Mesothelial cell of epicardium (in vitro differentiated cells): ENCODE results near the gene COL4A1. TPM values are rescaled to one million over a fixed set of nuclear protein-coding genes. Genes with fewer than 3 reads are reported as not detected.

Experiments
- DNase-seq, 2 experiments: peaks; one replicate each; pipeline ENCODE4 v3.0.0; 2021; ENCODE audit warnings: low spot score in 2 of 2; ENCODE audit not compliant: unreplicated experiment in 2 of 2
- H3K27ac Mint-ChIP-seq: 2 replicates; pipeline ENCODE4 v1.8.0; 2021; ENCODE audit warnings: mixed read lengths
- H3K27me3 Mint-ChIP-seq: 2 replicates; pipeline ENCODE4 v1.8.0; 2021; ENCODE audit warnings: low read depth, mixed read lengths
- H3K36me3 Mint-ChIP-seq: 2 replicates; pipeline ENCODE4 v1.8.0; 2021; ENCODE audit warnings: mixed read lengths
- H3K4me1 Mint-ChIP-seq: 2 replicates; pipeline ENCODE4 v1.8.0; 2021; ENCODE audit warnings: mixed read lengths
- H3K4me3 Mint-ChIP-seq: 2 replicates; pipeline ENCODE4 v1.8.0; 2021; ENCODE audit warnings: mild to moderate bottlenecking, moderate library complexity, mixed read lengths
- H3K9me3 Mint-ChIP-seq: 2 replicates; pipeline ENCODE4 v1.8.0; 2021; ENCODE audit warnings: mixed read lengths
- microRNA-seq: library from miRNA; unstranded; fragments of <30 nt; microRNA quantifications from one replicate; pipeline ENCODE4 v1.2.0, GENCODE V29; 2021; ENCODE audit warnings: inconsistent platforms, mixed read lengths
- total RNA-seq: library from RNA; stranded (reverse); gene quantifications from 3 replicates; pipeline ENCODE4 v1.2.1, GENCODE V29; 2021
- TF ChIP-seq, protein P1 (sequence below): fragments of 200-600 bp; sonication (generic); IDR thresholded peaks from one replicate; pipeline ENCODE4 v1.5.0; 2021; ENCODE audit warnings: antibody characterized with exemption; ENCODE audit not compliant: unreplicated experiment

COL4A1 gene
- total RNA-seq, 1 donor from 2014 or later, result 362 TPM

DNA sequence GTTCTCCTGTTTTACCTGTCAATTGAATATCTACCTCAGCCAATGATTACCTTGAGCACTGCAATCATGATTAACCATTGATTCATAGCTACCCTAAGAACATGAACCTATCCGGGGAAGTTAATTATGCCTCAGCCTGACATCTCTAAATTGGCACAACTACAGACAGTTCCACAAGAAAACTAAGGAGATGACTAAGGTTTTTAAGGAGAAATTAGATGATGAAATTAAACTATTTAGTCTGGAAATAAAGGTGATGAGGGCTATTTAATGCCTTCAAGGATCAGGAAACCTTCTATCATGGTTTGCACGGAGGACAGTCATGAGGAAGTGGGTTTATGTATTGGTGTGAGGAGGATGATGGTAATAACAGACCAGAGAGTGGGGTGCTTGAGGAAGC, 203.4 kb downstream of the COL4A1 start:
- peaks cover 8% of the 10 kb centered on the region for H3K36me3 Mint-ChIP-seq
- peaks cover 21% of the 10 kb centered on the region for H3K9me3 Mint-ChIP-seq
- H3K27me3 Mint-ChIP-seq, result no peaks in the 10 kb centered on the region
- H3K27ac Mint-ChIP-seq, result no peak overlapping the region
- DNase-seq, result no peak
- no peak overlapping the region for H3K4me3 Mint-ChIP-seq
- TF ChIP-seq, protein P1, sequence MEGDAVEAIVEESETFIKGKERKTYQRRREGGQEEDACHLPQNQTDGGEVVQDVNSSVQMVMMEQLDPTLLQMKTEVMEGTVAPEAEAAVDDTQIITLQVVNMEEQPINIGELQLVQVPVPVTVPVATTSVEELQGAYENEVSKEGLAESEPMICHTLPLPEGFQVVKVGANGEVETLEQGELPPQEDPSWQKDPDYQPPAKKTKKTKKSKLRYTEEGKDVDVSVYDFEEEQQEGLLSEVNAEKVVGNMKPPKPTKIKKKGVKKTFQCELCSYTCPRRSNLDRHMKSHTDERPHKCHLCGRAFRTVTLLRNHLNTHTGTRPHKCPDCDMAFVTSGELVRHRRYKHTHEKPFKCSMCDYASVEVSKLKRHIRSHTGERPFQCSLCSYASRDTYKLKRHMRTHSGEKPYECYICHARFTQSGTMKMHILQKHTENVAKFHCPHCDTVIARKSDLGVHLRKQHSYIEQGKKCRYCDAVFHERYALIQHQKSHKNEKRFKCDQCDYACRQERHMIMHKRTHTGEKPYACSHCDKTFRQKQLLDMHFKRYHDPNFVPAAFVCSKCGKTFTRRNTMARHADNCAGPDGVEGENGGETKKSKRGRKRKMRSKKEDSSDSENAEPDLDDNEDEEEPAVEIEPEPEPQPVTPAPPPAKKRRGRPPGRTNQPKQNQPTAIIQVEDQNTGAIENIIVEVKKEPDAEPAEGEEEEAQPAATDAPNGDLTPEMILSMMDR, result no peak
- peaks cover 13% of the 10 kb centered on the region for H3K4me1 Mint-ChIP-seq

DNA sequence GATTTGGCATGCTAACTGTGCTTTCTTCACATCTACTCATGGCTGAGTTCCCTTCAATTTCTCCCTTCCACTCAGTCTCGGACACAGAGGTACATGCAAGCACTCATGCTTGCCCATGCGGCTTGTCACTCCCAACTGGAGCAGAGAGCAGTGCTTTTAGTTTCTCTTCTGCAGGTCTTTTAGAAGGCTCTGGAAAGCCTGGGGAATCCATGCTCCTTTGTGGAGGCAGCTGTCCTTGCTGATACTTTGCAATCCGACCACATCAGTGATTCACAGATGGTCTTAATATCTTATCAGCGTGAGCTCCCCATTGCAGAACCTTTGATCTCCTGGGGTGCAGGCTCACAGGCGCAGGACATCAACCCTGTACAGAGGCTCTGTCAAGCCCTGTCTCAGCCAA, 203.9 kb downstream of the COL4A1 start:
- Mint-ChIP-seq H3K27ac (no peak overlapping the region), H3K4me1 (peaks cover 13% of the 10 kb centered on the region), H3K9me3 (peaks cover 27% of the 10 kb centered on the region), H3K27me3 (no peaks in the 10 kb centered on the region), H3K4me3 (no peak overlapping the region), H3K36me3 (peaks cover 8% of the 10 kb centered on the region)
- TF ChIP-seq, protein P1, result no peak
- no peak for DNase-seq

DNA sequence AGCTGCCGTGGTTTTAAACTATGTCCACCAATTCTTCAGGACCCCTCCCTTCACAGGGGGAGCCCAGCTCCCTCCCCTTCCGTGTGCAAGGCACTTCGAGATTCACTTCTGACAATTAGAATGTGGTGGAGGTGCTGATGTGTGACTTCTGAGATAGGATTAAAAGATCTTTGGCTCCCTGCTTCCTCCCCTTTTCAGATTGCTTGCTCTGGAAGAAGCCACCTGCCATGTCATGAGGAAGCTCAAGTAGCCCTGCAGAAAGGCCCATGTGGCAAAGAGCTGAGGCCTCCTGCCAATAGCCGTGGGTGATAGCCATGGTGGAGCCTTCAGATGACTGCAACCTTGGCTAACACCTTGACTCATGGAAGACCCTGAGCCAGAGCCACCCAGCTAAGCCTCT, 204.9 kb downstream of the COL4A1 start:
- Mint-ChIP-seq H3K27ac (no peak overlapping the region), H3K4me3 (no peak overlapping the region), H3K9me3 (peaks cover 29% of the 10 kb centered on the region), H3K4me1 (peaks cover 13% of the 10 kb centered on the region), H3K27me3 (no peaks in the 10 kb centered on the region), H3K36me3 (peaks cover 8% of the 10 kb centered on the region)
- TF ChIP-seq, protein P1, result no peak
- no peak for DNase-seq

DNA sequence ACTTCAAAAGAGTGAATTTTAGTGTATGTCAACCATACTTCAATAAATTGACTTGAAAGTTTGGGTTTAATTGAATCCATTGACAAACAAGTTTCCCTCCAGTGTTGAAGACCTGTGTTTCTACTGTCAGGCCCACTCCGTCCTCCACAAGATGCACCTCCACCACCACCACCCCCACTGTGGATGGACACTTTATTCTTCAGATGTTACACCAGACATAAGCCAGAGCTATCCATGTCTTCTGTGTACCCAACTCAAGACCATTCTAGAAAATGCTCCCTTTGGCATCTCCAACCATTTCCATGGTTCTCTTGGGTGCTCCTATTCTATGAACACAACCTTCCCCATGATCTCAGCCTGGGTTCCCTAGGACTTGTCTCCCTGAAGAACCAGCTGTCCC, 207.0 kb downstream of the COL4A1 start:
- DNase-seq, result no peak
- no peak overlapping the region for H3K4me3 Mint-ChIP-seq
- no peaks in the 10 kb centered on the region for H3K27me3 Mint-ChIP-seq
- TF ChIP-seq, protein P1, result no peak
- H3K36me3 Mint-ChIP-seq, result peaks cover 8% of the 10 kb centered on the region
- H3K4me1 Mint-ChIP-seq, result peaks cover 2% of the 10 kb centered on the region
- no peak overlapping the region for H3K27ac Mint-ChIP-seq
- peaks cover 29% of the 10 kb centered on the region for H3K9me3 Mint-ChIP-seq

Small RNA genes lying within 50 kb of the gene (microRNA-seq; reads per million reads assigned to microRNA genes)
- gene MIR8073, result not detected

Other genes with a start within 250 kb of the COL4A1 start
- gene COL4A2, start 127 bp upstream of the COL4A1 start, total RNA-seq, result 432 to 469 TPM (median 449 TPM) in 3 replicates